ENCODE results near the gene MAML1.

GRCh38 chr5:179793468-179794139, 61.0 kb downstream of the MAML1 start, which contains the start of gene LTC4S:
- TF ChIP-seq CTCF (IDR thresholded peaks at IDR 0.05; ENCODE audit: poor library complexity, severe bottlenecking), result no peak
- no peak for TF ChIP-seq POLR2AphosphoS5 (IDR thresholded peaks at IDR 0.05)
- no peak for TF ChIP-seq EP300 (conservative IDR thresholded peaks at IDR 0.05; ENCODE audit: poor library complexity, severe bottlenecking)
- TF ChIP-seq EZH2 (IDR thresholded peaks at IDR 0.05; ENCODE audit: borderline replicate concordance, insufficient read depth, low read length, poor library complexity, severe bottlenecking), result no peak

Measured in neural cell (in vitro differentiated cells).